RWPE1 (cell line): Measurements from ENCODE around the gene SNED1.

Experiments
- CTCF ChIA-PET: fragments of 350-600 bp; sonication (Branson Sonifier 250); formaldehyde crosslinking; extraction: SDS; loops from one replicate; lab custom pipeline; 2021; lab: Yijun Ruan, JAX
- POLR2A ChIA-PET: fragments of 400-600 bp; formaldehyde crosslinking; extraction: SDS; loops from one replicate; lab custom pipeline; 2020; ENCODE audit warnings: antibody characterized with exemption; ENCODE audit not compliant: low non-redundant PET; lab: Yijun Ruan, JAX
- DNase-seq: peaks from one replicate; pipeline ENCODE4 v3.0.0; 2012; ENCODE audit warnings: low spot score
- H3K27ac ChIP-seq: fragments of 450-650 bp; 2 replicates; pipeline ENCODE4 v1.5.1; 2017
- TF ChIP-seq, protein P1 (sequence below): fragments of 450-650 bp; conservative IDR thresholded peaks from 2 replicates; pipeline ENCODE4 v1.5.1; 2017; ENCODE audit warnings: low read depth, mild to moderate bottlenecking

Gene SNED1

DNA sequence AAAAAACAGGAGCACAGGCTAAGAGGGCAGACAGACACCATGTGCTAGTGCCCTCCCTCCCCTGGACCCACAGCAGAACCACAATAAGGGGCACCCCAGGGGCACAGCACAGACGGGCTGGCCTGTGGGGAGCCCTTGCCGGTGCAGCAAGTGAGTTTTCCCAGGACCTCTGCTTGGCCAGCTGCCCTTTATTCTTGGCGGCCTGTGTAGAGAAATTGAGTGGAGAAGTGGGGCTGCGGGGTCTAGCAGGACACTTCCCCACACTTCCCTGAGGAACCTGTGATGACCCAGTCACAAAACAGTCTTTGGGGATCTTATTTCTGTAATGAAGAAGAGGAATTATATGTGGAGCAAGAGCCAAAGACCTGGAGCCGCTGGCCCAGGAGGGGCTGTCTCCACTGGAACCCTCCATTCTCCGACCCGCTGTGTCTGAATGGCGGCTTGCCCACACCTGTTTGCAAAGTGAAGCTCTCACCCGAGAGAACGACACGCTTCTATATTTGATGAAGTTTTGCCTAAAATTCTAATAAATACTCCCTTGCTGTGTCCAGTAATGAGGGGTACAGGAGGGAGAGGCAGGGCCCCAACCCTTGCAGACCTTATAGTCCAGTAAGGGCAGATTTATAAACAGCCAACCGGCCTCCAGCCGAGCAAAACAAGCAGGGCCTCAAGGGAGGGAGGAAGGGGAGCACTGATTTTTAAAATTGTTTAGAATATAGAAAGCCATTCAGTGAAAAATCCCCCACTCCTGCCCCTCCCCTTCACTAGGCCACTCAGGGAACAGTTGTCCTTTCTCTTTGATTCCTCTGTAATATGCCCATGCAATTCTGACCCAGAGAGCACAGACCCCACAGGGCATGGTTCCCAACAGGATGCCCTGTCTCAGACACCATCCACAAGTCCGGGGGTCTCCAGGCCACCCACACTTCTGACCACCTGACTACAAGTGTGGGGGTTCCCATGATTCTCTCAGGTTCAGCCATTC, 44.7 kb upstream of the SNED1 start:
- TF ChIP-seq, protein P1, sequence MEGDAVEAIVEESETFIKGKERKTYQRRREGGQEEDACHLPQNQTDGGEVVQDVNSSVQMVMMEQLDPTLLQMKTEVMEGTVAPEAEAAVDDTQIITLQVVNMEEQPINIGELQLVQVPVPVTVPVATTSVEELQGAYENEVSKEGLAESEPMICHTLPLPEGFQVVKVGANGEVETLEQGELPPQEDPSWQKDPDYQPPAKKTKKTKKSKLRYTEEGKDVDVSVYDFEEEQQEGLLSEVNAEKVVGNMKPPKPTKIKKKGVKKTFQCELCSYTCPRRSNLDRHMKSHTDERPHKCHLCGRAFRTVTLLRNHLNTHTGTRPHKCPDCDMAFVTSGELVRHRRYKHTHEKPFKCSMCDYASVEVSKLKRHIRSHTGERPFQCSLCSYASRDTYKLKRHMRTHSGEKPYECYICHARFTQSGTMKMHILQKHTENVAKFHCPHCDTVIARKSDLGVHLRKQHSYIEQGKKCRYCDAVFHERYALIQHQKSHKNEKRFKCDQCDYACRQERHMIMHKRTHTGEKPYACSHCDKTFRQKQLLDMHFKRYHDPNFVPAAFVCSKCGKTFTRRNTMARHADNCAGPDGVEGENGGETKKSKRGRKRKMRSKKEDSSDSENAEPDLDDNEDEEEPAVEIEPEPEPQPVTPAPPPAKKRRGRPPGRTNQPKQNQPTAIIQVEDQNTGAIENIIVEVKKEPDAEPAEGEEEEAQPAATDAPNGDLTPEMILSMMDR = no peak

DNA sequence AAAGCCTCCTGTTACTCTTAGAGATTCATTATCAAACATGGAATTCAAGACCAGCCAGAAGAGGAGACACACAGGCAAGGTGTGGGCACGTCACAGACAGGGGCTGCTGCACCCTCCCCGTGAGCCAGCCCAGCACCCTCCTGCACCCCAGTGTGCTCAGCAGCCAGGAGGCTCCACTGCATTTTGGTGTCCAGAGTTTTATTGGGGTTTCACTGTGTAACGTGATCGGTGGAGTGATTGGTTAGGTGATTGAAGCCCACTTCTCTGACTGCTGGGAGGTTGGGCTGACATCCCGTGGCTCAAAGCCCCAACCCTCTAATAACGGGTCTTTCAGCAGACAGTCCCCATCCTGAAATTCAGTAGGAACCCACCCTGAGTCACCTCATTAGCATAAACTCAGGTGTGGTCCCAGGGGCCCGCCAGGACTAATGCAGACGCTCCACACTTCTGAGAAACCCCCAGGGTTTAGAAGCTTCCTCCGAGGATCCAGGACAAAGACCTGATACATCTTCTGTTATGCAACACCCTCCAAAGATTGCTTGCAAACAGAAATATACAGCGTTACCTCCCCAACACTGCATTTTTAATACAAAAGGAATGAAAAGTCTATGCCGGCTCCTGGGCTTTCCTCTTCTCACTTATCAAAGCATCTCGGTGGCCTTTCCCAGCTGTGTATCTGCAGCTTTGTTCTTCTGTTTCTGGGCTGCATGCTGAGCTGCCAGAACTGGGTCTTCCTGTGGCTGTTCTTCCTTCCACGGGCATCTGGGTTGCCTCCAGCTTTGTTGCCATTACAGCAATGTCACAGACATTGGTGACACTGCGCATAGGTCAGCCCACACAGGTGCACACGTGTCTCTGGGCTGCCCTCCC, 43.7 kb upstream of the SNED1 start:
- ChIA-PET POLR2A (no interaction called here), CTCF (interaction anchor here (0.6 kb wide), 1 partner anchor 314 kb away, joined by 3 read pairs; no protein-coding TSS in a partner anchor)
- TF ChIP-seq, protein P1 = no peak
- H3K27ac ChIP-seq = no peak overlapping the region
- DNase-seq = no peak

More for the DNA sequence above, 44.7 kb upstream of the SNED1 start:
- no peak for DNase-seq
- ChIA-PET CTCF (no interaction called here), POLR2A (no interaction called here)
- no peak overlapping the region for H3K27ac ChIP-seq

DNA sequence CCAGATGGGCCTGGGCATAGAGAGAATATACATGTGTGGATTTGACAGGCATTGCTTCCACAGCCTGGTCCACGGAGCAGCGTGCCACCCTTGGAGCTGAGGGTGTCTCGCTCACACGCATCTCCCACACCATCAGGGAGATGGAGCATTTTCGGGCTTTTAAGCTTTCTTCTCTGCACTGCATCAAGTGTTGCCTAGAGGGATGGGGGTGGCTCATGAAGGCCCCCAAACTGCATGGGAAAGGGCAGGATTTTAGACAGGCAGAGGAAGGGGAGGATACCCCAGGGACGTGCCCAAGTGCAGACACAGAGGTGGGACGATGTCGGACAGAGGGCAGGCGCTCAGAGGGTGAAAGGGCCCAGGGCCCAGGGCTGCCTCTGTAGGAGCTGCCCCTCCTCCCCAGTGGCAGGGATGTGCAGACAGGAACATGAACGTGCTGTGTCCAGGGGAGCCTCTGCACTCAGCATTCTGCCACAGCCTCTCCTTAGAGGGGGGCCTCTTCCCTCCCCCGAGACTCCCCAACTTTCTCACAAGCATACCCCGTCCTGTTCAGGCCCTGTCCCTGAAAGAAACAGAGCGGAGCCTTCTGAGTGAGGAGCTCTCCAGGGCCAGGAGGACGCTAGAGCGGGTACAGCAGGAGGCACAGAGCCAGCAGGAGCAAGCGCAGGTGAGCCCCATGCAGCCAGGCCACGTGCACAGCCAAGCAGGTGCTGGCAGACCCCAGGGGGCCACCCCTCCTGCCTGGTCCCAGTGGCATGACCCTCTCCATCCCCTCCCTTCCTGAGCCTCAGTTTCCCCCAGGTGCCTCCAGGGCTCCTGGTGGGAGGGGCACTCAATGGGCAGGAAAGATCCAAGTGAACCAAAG, 42.9 kb upstream of the SNED1 start:
- POLR2A ChIA-PET = no interaction called here
- CTCF ChIA-PET = interaction anchor here (0.6 kb wide), 1 partner anchor 314 kb away, joined by 3 read pairs; no protein-coding TSS in a partner anchor
- H3K27ac ChIP-seq = no peak overlapping the region
- no peak for DNase-seq
- TF ChIP-seq, protein P1 = no peak

DNA sequence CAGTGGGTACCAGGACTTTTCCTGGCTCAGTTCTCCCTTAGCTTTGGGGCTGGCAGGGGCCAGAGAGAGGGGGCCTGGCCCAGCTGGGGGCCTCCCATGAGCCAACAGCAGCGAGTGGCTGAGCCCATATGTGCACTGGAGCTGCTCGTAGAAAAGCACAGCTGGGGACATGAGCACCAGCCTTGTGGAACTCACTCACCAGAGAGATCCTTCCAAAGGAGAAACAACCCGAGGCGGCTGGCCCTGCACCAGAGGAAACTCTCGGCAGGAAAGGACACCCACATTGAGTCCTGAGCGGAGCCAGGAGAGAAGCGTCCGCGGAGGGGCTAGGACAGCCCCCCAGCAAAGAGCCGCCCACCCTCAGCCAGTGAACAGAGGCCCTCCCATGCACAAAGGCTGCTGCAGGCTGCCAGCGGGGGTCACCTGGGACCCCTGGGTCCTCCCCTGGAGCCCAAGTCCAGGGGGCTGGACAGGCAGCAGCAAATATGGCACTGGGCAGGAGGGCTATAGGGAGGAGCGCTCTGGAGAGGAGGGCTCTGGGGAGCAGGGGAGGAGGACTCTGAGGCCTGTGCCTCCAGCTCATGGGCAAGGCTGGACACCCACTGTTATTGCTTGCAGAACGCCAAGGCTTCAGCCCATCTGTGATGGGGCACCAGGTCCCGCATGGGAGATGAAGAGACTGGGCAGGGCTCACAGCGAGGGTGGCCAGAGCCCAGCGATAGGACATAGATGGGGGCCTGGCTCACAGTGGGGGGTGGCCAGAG, 42.1 kb upstream of the SNED1 start:
- DNase-seq = no peak
- TF ChIP-seq, protein P1 = no peak
- ChIA-PET CTCF (no interaction called here), POLR2A (no interaction called here)
- H3K27ac ChIP-seq = no peak overlapping the region

DNA sequence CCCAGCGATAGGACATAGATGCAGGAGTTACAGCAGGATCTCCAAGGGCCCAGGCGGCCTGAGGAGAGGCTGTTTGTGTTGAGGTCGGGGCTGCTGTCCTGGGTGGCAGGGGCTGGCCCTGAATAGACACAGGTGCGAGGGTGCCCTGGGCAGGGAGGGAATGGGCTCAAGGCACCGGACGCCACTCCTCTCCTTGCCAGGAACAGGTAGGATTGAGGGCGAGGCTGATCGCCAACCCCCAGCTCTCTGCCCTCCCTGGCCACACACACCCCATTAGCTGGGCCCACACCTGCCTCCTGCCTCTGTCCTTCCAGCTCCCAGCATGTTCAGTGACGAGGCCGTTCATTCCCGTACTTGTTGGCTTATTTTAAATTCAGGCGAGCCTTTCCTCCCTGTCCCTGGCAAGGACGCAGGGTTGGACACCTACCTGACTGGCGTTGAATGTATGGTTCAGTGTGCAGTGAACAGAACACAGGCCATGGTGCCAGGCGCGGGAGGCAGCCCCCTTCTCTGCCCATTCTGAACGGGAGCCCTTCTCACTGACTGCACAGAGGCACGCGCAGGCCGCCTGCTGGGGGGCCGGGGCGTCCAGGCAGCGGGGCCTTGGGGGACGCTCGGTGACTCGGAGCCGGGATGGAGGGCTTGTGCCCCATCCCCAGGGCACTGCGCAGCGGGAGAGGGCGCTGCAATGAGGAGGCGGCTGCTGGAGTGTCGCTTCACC, 41.3 kb upstream of the SNED1 start:
- ChIA-PET CTCF (no interaction called here), POLR2A (no interaction called here)
- no peak for DNase-seq
- no peak overlapping the region for H3K27ac ChIP-seq
- TF ChIP-seq, protein P1 = no peak
